Thymus (tissue), 11 donors: Measurements from ENCODE around the gene MARK1. TPM values are rescaled to one million over a fixed set of nuclear protein-coding genes. Genes with fewer than 3 reads are reported as not detected.

Source experiments
- DNase-seq, 9 donors: peaks; one replicate each; pipeline ENCODE4 v3.0.0-alpha.2; 2013; ENCODE audit warnings: low spot score in 9 of 9, low read depth in 6 of 9, missing footprints in 1 of 9
- H3K27ac ChIP-seq, 2 donors: one replicate each; pipeline ENCODE4 v1.5.1; 2013; ENCODE audit warnings: control low read depth in 1 of 2, low read depth in 1 of 2, low read length in 1 of 2, mild to moderate bottlenecking in 1 of 2, moderate library complexity in 1 of 2
- H3K27me3 ChIP-seq, 2 donors: one replicate each; pipeline ENCODE4 v1.5.1; 2013; ENCODE audit warnings: low read length in 1 of 2; ENCODE audit not compliant: control insufficient read depth in 2 of 2, insufficient read depth in 1 of 2
- H3K36me3 ChIP-seq, 2 donors: one replicate each; pipeline ENCODE4 v1.5.1; 2013; ENCODE audit warnings: low read length in 1 of 2, mild to moderate bottlenecking in 1 of 2, moderate library complexity in 1 of 2; ENCODE audit not compliant: control insufficient read depth in 2 of 2, insufficient read depth in 2 of 2
- H3K4me1 ChIP-seq, 2 donors: one replicate each; pipeline ENCODE4 v1.5.1; 2013; ENCODE audit warnings: low read length in 2 of 2; ENCODE audit not compliant: control insufficient read depth in 2 of 2, insufficient read depth in 2 of 2
- H3K4me3 ChIP-seq, 2 donors: one replicate each; pipeline ENCODE4 v1.5.1; 2013; ENCODE audit warnings: low read length in 2 of 2, control low read depth in 1 of 2, mild to moderate bottlenecking in 1 of 2
- H3K9me3 ChIP-seq, 2 donors: one replicate each; pipeline ENCODE4 v1.5.1; 2013; ENCODE audit warnings: low read length in 1 of 2, mild to moderate bottlenecking in 1 of 2; ENCODE audit not compliant: control insufficient read depth in 2 of 2, insufficient read depth in 1 of 2
- WGBS: extraction: QIAGEN DNeasy Blood & Tissue Kit; methylation state at CpG from one replicate; pipeline ENCODE4 v1.1.7; 2013; 5-methylcytosine and 5-hydroxymethylcytosine counted together
- polyA plus RNA-seq: library from polyadenylated mRNA; stranded (reverse); fragments of 200-250 nt; gene quantifications from one replicate; pipeline ENCODE4 v1.2.3, GENCODE V29; 2013
- total RNA-seq: library from RNA; stranded (reverse); fragments of 120-200 nt; gene quantifications from one replicate; pipeline ENCODE4 v1.2.4, GENCODE V29; 2013
- donor health status: healthy.

MARK1 gene
- total and polyA plus RNA-seq, 2 donors, result 1.9 to 4.9 TPM

DNA sequence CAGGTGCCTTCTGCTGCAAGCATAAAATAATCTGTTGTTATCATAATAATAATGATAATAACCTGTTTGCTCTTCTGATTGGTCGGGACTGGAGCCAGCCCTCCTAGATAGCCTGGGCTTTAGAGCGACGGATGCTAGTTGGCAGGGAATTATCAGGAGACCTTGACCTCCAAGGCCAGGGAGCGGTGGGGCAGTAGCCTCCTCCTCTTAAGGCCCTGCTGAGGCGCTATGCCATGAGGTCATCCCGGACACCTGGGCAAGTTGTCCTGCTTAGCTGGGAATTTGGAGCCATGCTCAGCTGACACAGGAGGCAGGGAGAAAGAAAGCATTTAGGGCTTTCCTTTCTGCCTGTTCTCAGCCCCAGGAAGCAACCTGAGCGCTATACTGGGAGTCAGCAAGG is 177.8 kb downstream of the MARK1 start:
- Histone ChIP-seq H3K36me3 (no peaks in the 10 kb centered on the region), H3K27me3 (no peaks in the 10 kb centered on the region), H3K9me3 (no peaks in the 10 kb centered on the region), H3K27ac (no peak overlapping the region), H3K4me1 (no peaks in the 10 kb centered on the region), H3K4me3 (no peak overlapping the region)
- DNase-seq, result no peak
- WGBS, result 98% methylated on average over 7 of the region's 7 CpGs

DNA sequence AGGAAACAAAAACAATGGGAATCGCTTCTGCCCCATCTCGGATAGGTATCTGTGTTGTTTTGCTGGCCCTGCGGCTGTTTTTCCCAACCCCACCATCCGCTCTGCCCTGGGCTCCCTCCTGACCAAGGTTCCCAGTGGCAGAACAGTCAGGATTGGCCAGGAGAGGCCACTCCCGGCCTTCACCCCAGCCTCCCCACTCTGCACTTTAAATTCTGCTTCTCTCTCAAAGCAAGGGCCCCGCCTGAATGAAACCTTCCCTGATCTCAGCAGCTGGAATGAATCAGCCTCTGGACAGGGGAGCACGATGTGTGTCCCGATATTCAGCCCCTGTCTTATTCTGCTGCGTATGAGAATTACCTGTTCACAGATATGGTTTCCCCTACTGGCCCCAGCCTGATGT is 178.5 kb downstream of the MARK1 start:
- 94% methylated on average over 9 of the region's 9 CpGs for WGBS
- H3K9me3 ChIP-seq, result no peaks in the 10 kb centered on the region
- H3K27ac ChIP-seq, result no peak overlapping the region
- H3K4me3 ChIP-seq, result no peak overlapping the region
- no peak for DNase-seq
- H3K36me3 ChIP-seq, result no peaks in the 10 kb centered on the region
- H3K4me1 ChIP-seq, result no peaks in the 10 kb centered on the region
- H3K27me3 ChIP-seq, result no peaks in the 10 kb centered on the region

DNA sequence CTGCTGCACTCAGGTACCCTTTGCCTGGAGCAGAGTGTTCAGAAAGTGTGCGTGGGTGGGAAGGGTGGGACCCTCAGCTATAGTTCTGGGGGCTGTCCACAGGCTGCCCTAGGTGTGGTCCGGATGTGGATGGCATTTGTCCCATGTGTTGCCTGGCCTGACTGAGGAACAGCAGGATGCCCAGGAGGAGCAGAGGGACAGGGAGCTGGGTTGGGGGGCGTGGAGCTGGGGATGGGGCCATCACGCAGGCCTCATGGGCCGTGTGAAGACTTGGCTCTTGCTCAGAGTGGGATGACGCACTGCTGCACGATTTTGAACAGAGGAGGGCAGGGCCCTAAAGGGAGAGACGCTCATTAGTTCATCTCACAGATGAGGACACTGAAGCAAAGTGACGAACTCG is 179.2 kb downstream of the MARK1 start:
- WGBS, result 95% methylated on average over 10 of the region's 10 CpGs
- Histone ChIP-seq H3K27ac (no peak overlapping the region), H3K4me3 (no peak overlapping the region)

DNA sequence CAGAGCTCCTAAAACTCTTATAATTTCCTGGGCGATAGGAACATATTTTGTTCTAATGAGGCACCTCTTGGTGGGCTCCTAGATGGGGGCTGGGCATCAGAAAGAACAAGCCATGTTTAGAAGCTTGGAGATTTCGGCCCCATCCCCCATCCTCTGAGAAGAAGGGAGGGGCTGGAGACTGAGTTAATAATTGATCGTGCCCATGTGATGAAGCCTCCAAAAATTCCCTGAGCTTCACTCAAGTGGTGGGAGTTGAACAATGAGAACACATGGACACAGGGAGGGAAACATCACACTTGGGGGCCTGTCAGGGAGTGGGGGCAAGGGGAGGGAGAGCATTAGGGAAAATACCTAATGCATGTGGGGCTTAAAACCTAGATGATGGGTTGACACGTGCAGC is 180.3 kb downstream of the MARK1 start:
- no peak for DNase-seq
- WGBS, result 96% methylated on average over 4 of the region's 4 CpGs
- no peaks in the 10 kb centered on the region for H3K36me3 ChIP-seq
- H3K27me3 ChIP-seq, result no peaks in the 10 kb centered on the region
- no peaks in the 10 kb centered on the region for H3K9me3 ChIP-seq
- no peak overlapping the region for H3K27ac ChIP-seq
- no peak overlapping the region for H3K4me3 ChIP-seq
- H3K4me1 ChIP-seq, result no peaks in the 10 kb centered on the region

More for the DNA sequence above, 179.2 kb downstream of the MARK1 start:
- Histone ChIP-seq H3K9me3 (no peaks in the 10 kb centered on the region), H3K4me1 (no peaks in the 10 kb centered on the region), H3K27me3 (no peaks in the 10 kb centered on the region), H3K36me3 (no peaks in the 10 kb centered on the region)
- DNase-seq, result no peak

DNA sequence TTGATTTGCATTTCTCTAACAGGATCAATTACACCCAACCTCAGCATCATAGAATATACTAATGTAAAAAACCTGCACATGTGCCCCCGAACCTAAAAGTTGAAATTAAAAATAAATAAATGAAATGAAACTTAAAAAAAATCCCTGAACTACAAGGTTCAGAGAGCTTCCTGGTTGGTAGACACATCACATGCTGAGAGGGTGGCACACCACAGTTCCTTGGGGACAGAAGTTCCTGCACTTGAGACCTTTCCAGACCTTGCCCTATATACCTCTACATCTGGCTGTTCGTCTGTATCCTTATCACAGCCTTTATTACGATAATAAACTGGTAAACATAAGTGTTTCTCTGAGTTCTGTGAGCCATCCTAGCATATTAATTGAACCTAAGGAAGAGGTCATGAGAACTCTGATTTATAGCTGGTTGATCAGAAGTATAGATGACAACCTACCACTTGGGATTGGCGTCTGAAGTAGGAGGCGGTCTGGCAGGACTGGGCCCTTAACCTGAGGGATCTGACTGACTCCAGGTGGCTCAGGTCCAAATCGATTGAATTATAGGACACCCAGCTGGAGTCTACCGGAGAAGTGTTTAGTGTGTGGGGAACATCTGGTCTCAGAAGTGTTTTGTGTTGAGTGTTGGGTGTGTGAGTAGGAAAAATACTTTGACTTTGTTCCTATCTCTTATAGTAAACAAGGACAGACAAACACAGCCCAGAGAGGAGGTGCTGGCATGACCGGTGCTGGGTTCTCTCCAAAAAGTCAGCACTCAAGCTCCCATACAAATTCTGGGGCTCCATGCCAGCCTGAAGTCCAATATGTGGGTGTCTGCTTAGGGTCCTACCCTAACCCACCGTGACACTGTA is 181.2 kb downstream of the MARK1 start:
- no peak for DNase-seq
- no peak overlapping the region for H3K4me3 ChIP-seq
- no peak overlapping the region for H3K27ac ChIP-seq
- H3K36me3 ChIP-seq, result no peaks in the 10 kb centered on the region
- H3K27me3 ChIP-seq, result no peaks in the 10 kb centered on the region
- H3K9me3 ChIP-seq, result no peaks in the 10 kb centered on the region
- H3K4me1 ChIP-seq, result no peaks in the 10 kb centered on the region
- WGBS, result 83% methylated on average over 9 of the region's 9 CpGs

DNA sequence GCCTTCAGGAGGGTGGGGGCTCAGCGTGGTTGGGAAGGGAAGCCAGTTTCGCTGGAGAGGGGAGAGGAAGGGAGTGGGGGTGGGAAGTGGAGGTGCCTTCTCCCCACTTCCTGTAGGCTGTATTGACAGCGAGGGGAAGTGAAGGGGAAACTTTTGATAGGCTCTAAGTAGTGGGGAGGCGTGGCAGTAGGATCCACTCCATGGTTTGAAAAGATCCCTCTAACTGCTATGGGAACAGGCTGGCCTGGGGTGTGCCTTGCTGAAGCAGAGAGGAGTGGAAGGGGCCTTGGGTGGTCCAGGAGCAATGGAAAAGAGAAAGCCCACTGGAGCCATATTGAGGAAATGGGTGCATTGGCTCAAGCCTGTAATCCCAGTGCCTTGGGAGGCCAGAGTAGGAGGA is 182.4 kb downstream of the MARK1 start:
- H3K27me3 ChIP-seq, result no peaks in the 10 kb centered on the region
- H3K9me3 ChIP-seq, result no peaks in the 10 kb centered on the region
- DNase-seq, result no peak
- no peak overlapping the region for H3K27ac ChIP-seq
- WGBS, result 67% methylated on average over 4 of the region's 4 CpGs
- H3K4me1 ChIP-seq, result no peaks in the 10 kb centered on the region
- H3K4me3 ChIP-seq, result no peak overlapping the region
- H3K36me3 ChIP-seq, result no peaks in the 10 kb centered on the region

DNA sequence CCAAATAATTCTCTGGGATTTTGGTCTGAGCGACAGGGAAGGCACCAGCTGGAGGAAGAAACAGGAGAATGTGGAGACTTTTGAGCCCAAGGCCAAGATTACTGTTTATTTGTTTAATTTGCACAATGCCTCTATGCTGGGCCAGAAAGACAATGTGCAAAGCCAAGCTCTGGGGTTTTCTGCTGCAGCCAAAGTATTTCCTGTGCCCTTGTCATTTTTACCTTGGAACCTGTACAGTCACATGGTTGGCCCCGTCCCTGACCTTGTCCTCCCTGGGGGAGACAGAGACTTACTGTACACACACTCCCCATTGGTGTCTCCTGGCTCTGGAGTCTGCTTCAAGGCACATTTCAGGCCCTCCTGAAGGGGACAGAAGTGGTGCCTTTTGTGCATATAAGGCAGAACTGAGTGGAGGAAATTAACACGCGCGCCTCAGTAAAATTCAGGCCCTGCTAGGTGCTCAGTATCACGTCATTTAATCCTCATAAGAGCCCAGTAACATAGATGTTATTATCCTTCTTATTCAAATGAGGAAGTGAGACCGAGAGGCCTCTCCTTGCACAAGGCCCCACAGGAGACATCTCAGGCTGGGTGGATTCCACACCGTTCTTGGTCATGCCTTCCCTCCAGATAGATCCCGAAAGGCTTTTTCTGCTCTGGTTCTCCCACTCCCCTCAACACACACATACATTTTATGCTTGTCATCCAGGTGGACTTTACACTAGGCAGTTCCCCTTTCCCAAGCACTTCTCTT is 183.3 kb downstream of the MARK1 start:
- no peaks in the 10 kb centered on the region for H3K9me3 ChIP-seq
- no peak overlapping the region for H3K27ac ChIP-seq
- H3K4me1 ChIP-seq, result no peaks in the 10 kb centered on the region
- H3K4me3 ChIP-seq, result no peak overlapping the region
- no peak for DNase-seq
- H3K27me3 ChIP-seq, result no peaks in the 10 kb centered on the region
- 79% methylated on average over 9 of the region's 9 CpGs for WGBS
- no peaks in the 10 kb centered on the region for H3K36me3 ChIP-seq

Other genes starting within 250 kb of the MARK1 start
- gene C1orf115, start 162.2 kb downstream of the MARK1 start, total RNA-seq, result 3.5 TPM
- 5.2 TPM for gene C1orf115, start 162.2 kb downstream of the MARK1 start, polyA plus RNA-seq
- gene MTARC2, start 220.2 kb downstream of the MARK1 start, total RNA-seq, result 1.6 TPM
- gene MTARC2, start 220.2 kb downstream of the MARK1 start, polyA plus RNA-seq, result 9.5 TPM